Suprapubic skin (tissue), 3 donors: ENCODE measurements around the gene MAGI1.

Source experiments
- POLR2AphosphoS5 ChIP-seq, 3 donors: sonication (generic); formaldehyde crosslinking; IDR thresholded peaks; one replicate each; pipeline ENCODE4 v1.6.1; 2017; ENCODE audit warnings: antibody characterized with exemption in 3 of 3
- TF ChIP-seq, protein P1 (sequence below), 2 donors: fragments of 200-600 bp in 1 of 2; fragments of 450-650 bp in 1 of 2; sonication (generic) in 1 of 2; IDR thresholded peaks; one replicate each; pipeline ENCODE4 v1.5.1; 2016 to 2019; ENCODE audit warnings: antibody characterized with exemption in 2 of 2, mild to moderate bottlenecking in 1 of 2, moderate library complexity in 1 of 2

DNA sequence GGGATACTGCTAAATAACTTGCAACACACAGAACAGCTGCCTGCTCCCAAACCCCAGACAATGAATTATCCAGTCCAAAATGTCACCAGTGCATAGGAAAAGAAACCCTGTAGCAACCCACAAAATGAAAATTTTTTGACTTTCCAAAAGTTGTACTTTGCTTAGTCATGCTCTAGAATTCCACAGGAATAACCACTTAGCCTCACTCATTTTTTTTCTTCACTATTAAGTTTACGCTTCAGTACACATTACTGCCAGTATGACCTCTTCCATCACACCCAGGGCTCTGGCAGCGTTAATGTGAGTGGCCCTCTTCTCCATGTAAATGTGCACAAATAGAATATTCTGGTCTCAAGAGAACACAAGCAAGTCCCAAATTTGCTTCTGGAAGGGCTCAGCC lies 259.8 kb downstream of the MAGI1 start:
- TF ChIP-seq, protein P1, sequence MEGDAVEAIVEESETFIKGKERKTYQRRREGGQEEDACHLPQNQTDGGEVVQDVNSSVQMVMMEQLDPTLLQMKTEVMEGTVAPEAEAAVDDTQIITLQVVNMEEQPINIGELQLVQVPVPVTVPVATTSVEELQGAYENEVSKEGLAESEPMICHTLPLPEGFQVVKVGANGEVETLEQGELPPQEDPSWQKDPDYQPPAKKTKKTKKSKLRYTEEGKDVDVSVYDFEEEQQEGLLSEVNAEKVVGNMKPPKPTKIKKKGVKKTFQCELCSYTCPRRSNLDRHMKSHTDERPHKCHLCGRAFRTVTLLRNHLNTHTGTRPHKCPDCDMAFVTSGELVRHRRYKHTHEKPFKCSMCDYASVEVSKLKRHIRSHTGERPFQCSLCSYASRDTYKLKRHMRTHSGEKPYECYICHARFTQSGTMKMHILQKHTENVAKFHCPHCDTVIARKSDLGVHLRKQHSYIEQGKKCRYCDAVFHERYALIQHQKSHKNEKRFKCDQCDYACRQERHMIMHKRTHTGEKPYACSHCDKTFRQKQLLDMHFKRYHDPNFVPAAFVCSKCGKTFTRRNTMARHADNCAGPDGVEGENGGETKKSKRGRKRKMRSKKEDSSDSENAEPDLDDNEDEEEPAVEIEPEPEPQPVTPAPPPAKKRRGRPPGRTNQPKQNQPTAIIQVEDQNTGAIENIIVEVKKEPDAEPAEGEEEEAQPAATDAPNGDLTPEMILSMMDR (IDR thresholded peaks at IDR 0.05), result no peak
- TF ChIP-seq POLR2AphosphoS5 (IDR thresholded peaks at IDR 0.05), result no peak
